Nephron (organoid): ENCODE results near the gene OR4D9.
A peak's percentile ranks its signal among the peaks of the same experiment; 100 is the strongest.

Experiments used
- H3K27ac Mint-ChIP-seq, 3 experiments: 2 replicates each; pipeline ENCODE4 v1.8.0; 2020; ENCODE audit warnings: mixed read lengths in 3 of 3, mild to moderate bottlenecking in 2 of 3, moderate library complexity in 1 of 3
- H3K27me3 Mint-ChIP-seq: 2 replicates; pipeline ENCODE4 v1.8.0; 2021; ENCODE audit warnings: low read depth, mild to moderate bottlenecking, moderate library complexity, mixed read lengths
- H3K36me3 Mint-ChIP-seq: 2 replicates; pipeline ENCODE4 v1.8.0; 2020; ENCODE audit warnings: low read depth, mixed read lengths
- H3K4me1 Mint-ChIP-seq: 2 replicates; pipeline ENCODE4 v1.8.0; 2020; ENCODE audit warnings: mixed read lengths
- H3K4me3 Mint-ChIP-seq, 3 experiments: 2 replicates each; pipeline ENCODE4 v1.8.0; 2020; ENCODE audit warnings: mild to moderate bottlenecking in 3 of 3, mixed read lengths in 3 of 3, moderate library complexity in 2 of 3
- H3K9me3 Mint-ChIP-seq: 2 replicates; pipeline ENCODE4 v1.8.0; 2020; ENCODE audit warnings: mixed read lengths
- TF ChIP-seq, protein P1 (sequence below), 3 experiments: fragments of 200-600 bp; sonication (generic); IDR thresholded peaks; one replicate each; pipeline ENCODE4 v1.5.0; 2021; ENCODE audit warnings: antibody characterized with exemption in 3 of 3; ENCODE audit not compliant: unreplicated experiment in 3 of 3

The OR4D9 gene

DNA sequence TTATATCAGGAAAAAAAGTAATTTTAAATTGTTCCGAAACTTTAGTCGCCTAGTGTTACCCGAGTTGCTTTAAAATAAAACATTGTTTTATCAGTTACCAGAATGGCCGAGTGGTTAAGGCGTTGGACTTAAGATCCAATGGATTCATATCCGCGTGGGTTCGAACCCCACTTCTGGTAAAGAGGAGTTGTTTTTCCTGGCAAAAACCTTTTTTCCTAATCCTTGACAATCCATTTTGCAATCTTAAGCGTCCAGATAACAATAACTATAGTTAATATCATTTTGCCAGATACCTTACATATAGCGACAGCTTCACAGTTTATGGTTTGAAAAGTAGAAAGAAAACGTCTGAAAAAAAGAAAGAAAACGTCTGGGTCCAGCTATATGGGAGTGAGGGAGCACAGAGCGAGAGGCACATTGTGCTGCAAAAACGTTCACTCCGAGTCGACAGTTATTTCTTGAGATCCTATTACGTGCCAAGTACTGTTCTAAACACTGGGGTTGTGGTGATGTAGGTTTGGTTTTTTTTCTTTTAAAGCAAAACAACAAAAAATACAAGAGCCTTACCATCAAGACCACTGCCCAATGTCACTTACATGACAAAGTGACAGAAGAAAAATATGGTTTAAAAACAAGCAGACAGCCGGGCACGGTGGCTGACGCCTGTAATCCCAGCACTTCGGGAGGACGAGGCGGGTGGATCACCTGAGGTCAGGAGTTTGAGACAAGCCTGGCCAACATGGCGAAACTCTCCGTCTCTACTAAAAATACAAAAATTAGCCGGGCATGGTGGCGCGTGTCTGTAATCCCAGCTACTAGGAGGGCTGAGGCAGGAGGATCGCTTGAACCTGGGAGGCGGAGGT lies 40.6 kb downstream of the OR4D9 start:
- Mint-ChIP-seq H3K4me3 (peak overlapping the region; percentile 83 to 96 (median 94)), H3K27ac (peak overlapping the region; percentile 96 to 100 (median 96)), H3K9me3 (no peaks in the 10 kb centered on the region), H3K4me1 (peaks cover 27% of the 10 kb centered on the region), H3K36me3 (no peaks in the 10 kb centered on the region), H3K27me3 (no peaks in the 10 kb centered on the region)
- TF ChIP-seq, protein P1, sequence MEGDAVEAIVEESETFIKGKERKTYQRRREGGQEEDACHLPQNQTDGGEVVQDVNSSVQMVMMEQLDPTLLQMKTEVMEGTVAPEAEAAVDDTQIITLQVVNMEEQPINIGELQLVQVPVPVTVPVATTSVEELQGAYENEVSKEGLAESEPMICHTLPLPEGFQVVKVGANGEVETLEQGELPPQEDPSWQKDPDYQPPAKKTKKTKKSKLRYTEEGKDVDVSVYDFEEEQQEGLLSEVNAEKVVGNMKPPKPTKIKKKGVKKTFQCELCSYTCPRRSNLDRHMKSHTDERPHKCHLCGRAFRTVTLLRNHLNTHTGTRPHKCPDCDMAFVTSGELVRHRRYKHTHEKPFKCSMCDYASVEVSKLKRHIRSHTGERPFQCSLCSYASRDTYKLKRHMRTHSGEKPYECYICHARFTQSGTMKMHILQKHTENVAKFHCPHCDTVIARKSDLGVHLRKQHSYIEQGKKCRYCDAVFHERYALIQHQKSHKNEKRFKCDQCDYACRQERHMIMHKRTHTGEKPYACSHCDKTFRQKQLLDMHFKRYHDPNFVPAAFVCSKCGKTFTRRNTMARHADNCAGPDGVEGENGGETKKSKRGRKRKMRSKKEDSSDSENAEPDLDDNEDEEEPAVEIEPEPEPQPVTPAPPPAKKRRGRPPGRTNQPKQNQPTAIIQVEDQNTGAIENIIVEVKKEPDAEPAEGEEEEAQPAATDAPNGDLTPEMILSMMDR (IDR thresholded peaks at IDR 0.05; ENCODE audit: unreplicated experiment in 3 of 3) = no peak

DNA sequence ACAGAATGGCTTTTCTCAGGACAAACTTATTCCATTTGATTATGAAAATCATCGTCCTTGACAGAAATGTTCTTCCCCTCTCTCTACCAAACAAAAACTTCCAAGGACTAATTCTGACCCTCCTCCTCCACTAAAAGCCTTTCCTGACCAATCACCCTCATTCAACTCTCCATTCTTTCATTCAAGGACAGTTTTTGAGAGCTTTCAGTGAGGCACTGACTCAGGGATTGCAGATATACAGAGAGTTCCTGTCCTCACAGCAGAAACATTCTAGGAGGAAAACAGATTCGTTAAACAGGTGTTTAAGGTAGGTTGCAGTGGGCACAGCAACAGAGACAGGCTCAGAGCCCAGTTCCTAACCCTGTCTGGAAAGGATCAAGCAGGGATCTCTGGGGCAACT lies 41.5 kb downstream of the OR4D9 start:
- Mint-ChIP-seq H3K27ac (peak overlapping the region; percentile 7 to 59 (median 23)), H3K9me3 (no peaks in the 10 kb centered on the region), H3K27me3 (no peaks in the 10 kb centered on the region), H3K36me3 (no peaks in the 10 kb centered on the region), H3K4me1 (peaks cover 32% of the 10 kb centered on the region), H3K4me3 (peak overlapping the region; percentile 72 to 87 (median 79))
- TF ChIP-seq, protein P1 (IDR thresholded peaks at IDR 0.05; ENCODE audit: unreplicated experiment in 3 of 3) = no peak

DNA sequence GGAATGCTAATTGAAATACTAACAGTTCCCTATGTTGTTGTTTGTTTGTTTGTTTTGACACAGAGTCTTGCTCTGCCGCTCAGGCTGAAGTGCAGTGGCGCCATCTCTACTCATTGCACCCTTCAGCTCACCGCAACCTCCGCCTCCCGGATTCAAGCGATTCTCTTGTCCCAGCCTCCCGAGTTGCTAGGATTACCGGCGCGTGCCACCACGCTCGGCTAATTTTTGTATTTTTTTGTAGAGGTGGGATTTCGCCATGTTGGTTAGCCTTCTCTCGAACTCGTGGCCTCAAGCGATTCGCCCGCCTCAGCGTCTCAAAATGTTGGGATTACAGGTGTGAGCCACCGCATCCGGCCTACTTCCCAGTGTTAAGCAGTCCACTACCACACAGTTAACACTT lies 42.0 kb downstream of the OR4D9 start:
- no peak overlapping the region for H3K27ac Mint-ChIP-seq
- peaks cover 32% of the 10 kb centered on the region for H3K4me1 Mint-ChIP-seq
- no peaks in the 10 kb centered on the region for H3K36me3 Mint-ChIP-seq
- peak overlapping the region; percentile 50 to 87 (median 79) for H3K4me3 Mint-ChIP-seq
- H3K9me3 Mint-ChIP-seq = no peaks in the 10 kb centered on the region
- TF ChIP-seq, protein P1 (IDR thresholded peaks at IDR 0.05; ENCODE audit: unreplicated experiment in 3 of 3) = no peak
- no peaks in the 10 kb centered on the region for H3K27me3 Mint-ChIP-seq

DNA sequence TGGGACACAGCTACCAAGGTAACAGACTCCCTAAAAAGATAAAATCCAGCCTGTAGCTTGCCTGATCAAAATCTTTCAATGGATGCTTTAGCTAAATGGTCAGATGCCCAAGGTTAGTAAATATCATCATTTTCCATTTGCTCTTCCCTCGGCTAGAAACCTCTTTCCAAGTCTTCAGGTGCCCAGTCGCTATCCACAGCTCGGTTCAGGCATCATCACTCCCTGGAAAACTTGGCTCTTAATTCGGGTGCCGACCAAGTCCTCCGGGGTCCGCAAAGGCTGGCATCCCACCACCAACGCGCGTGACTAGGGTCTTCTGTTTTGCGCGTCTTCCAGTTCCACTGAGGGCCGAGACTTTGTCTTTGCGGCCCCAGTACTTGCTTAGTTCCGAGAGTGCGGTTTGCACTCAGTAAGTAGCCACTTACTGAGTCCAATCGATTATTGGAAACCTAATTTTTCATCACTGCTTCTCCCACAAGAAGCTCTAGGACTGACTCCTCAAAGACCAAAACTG lies 44.3 kb downstream of the OR4D9 start:
- Mint-ChIP-seq H3K9me3 (no peaks in the 10 kb centered on the region), H3K4me3 (peak overlapping the region; percentile 83 to 86 (median 84)), H3K36me3 (no peaks in the 10 kb centered on the region), H3K4me1 (peaks cover 25% of the 10 kb centered on the region), H3K27me3 (peaks cover 14% of the 10 kb centered on the region), H3K27ac (peak overlapping the region; percentile 25 to 70 (median 59))
- TF ChIP-seq, protein P1 (IDR thresholded peaks at IDR 0.05; ENCODE audit: unreplicated experiment in 3 of 3) = no peak

DNA sequence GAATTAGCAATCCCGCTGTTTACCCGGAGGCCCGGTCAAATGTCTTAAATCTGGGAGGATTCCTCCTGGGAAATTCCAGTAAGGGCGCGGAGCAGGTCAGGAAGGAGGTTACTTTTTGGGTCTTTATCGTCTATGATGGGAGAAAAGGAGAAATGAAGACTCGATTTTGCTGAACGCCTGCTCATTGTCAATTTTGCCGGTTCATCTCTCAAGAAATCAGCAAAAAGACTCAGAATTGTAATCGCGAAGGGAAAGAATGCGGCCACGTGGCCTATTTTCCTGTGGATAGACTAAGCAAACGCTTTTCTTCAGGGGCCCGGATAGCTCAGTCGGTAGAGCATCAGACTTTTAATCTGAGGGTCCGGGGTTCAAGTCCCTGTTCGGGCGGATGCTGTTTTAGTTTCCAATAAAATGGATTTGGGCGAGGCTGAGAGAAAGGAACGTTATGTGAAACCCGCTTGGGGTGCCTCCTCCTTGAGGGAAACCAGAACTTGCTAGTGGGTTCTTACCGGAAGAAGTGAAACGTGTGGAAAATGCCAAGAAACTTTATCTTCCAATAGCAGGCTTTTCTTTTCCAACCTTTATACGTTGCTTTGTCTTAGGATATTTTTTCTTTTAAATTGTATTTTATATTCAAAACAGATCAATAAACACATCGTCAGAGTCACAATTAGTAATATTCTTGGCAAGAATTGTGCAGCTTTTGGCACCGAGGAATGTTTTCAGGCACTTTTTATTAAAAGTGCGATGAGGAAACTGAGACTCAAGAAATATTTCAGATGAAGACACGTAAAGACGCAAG lies 45.0 kb downstream of the OR4D9 start:
- H3K4me3 Mint-ChIP-seq = peak overlapping the region; percentile 83 to 86 (median 84)
- peaks cover 29% of the 10 kb centered on the region for H3K4me1 Mint-ChIP-seq
- H3K9me3 Mint-ChIP-seq = no peaks in the 10 kb centered on the region
- no peaks in the 10 kb centered on the region for H3K36me3 Mint-ChIP-seq
- H3K27ac Mint-ChIP-seq = peak overlapping the region; percentile 25 to 70 (median 59)
- peaks cover 14% of the 10 kb centered on the region for H3K27me3 Mint-ChIP-seq
- TF ChIP-seq, protein P1 (IDR thresholded peaks at IDR 0.05; ENCODE audit: unreplicated experiment in 3 of 3) = no peak
